Psoas muscle (tissue), 8 donors: ENCODE measurements around the gene KDM2B. TPM values are rescaled to one million over a fixed set of nuclear protein-coding genes. Genes with fewer than 3 reads are reported as not detected.

Source experiments
- ATAC-seq, 4 donors: fragments of 200-7000 bp; cut with Tn5 transposase; one replicate each; pipeline ENCODE4 v1.9.1; 2020; ENCODE audit warnings: moderate library complexity in 3 of 4, mild to moderate bottlenecking in 2 of 4
- DNase-seq, 2 donors: peaks; one replicate each; pipeline ENCODE4 v3.0.0-alpha.2; 2020
- H3K27ac ChIP-seq: fragments of 200-600 bp; one replicate; pipeline ENCODE4 v1.8.0; 2022
- H3K27me3 ChIP-seq, 3 donors: fragments of 200-600 bp in 1 of 3; one replicate each; pipeline versions ENCODE4 v1.6.1 to v1.8.0; 2013 to 2022; ENCODE audit warnings: low read length in 2 of 3, mild to moderate bottlenecking in 2 of 3, moderate library complexity in 1 of 3; ENCODE audit not compliant: insufficient read depth in 3 of 3
- H3K36me3 ChIP-seq, 2 donors: fragments of 200-600 bp in 1 of 2; one replicate each; pipeline versions ENCODE4 v1.6.1 to v1.8.0; 2013 to 2022; ENCODE audit warnings: low read depth in 1 of 2, mild to moderate bottlenecking in 1 of 2, moderate library complexity in 1 of 2; ENCODE audit not compliant: insufficient read depth in 1 of 2
- H3K4me1 ChIP-seq: fragments of 200-600 bp; one replicate; pipeline ENCODE4 v1.8.0; 2022
- H3K4me3 ChIP-seq: fragments of 200-600 bp; one replicate; pipeline ENCODE4 v1.8.0; 2022; ENCODE audit warnings: mild to moderate bottlenecking
- H3K9me3 ChIP-seq: fragments of 200-600 bp; one replicate; pipeline ENCODE4 v1.8.0; 2022
- CTCF ChIP-seq: fragments of 200-600 bp; IDR thresholded peaks from one replicate; pipeline ENCODE4 v1.8.0; 2022; ENCODE audit warnings: antibody characterized with exemption
- WGBS, 3 donors: extraction: QIAGEN DNeasy Blood & Tissue Kit; methylation state at CpG; one replicate each; pipeline versions ENCODE4 v1.1.6 to v1.1.7; 2013; 5-methylcytosine and 5-hydroxymethylcytosine counted together
- intact Hi-C, 2 donors: fragments of 100-400 bp; cut with DNase I; formaldehyde crosslinking; loops; one replicate each; pipeline versions ENCODE4 v1.11.0 to v1.14.2; 2022
- polyA plus RNA-seq, 3 donors: library from polyadenylated mRNA; stranded (reverse); fragments of 200-250 nt; gene quantifications; one replicate each; pipeline ENCODE4 v1.2.3, GENCODE V29; 2013
- total RNA-seq, 4 donors: library from RNA; stranded (reverse); fragmentation: NEBNext Ultra II Directional in 2 of 4; extraction: Animal tissue kit (Norgen Biotek cat#: 25700) in 2 of 4; gene quantifications; one replicate each; pipeline versions ENCODE4 v1.2.1 to v1.2.4, GENCODE V29; 2021 to 2023
- donor health status: healthy with polysubstance abuse.
- donor health status: DM: no; HTN: no; CAD: no; lungs with moderate emphysema.
- donor health status: Bipolar disorder and iron deficiency.
- donor health status: healthy.
- donor health status: DM: yes; HTN: yes; CAD: no.
- donor health status: DM: no; HTN: no; CAD: no.
- donor health status: DM: no; HTN: no; CAD: no.
- donor health status: DM: yes; HTN: yes; CAD: no.

KDM2B gene
- total and polyA plus RNA-seq, 7 donors: 6.3 to 11.5 (median 9.9) TPM

- no peak overlapping the region for H3K27ac ChIP-seq
- TF ChIP-seq CTCF: no peak
- DNase-seq (no peak), ATAC-seq (no peak)
- H3K27me3 ChIP-seq: no peaks in the 10 kb centered on the region
- no peaks in the 10 kb centered on the region for H3K4me1 ChIP-seq
- intact Hi-C loops: no loop called here
- 76 to 86% (median 78%) methylated on average over 7 of the region's 7 CpGs for WGBS, 3 donors
- H3K9me3 ChIP-seq: no peaks in the 10 kb centered on the region
- peaks cover 0 to 45% of the 10 kb centered on the region in 2 donors for H3K36me3 ChIP-seq
- no peak overlapping the region for H3K4me3 ChIP-seq
Observed at GRCh38 chr12:121515615-121516014, 65.2 kb downstream of the KDM2B start.

- H3K9me3 ChIP-seq: no peaks in the 10 kb centered on the region
- WGBS, 3 donors: 74 to 79% (median 77%) methylated on average over 15 to 16 of the region's 16 CpGs
- no peak overlapping the region for H3K27ac ChIP-seq
- DNase-seq (no peak), ATAC-seq (no peak)
- no peak for TF ChIP-seq CTCF
- H3K4me1 ChIP-seq: no peaks in the 10 kb centered on the region
- no peaks in the 10 kb centered on the region for H3K27me3 ChIP-seq
- H3K36me3 ChIP-seq: peaks cover 0 to 45% of the 10 kb centered on the region in 2 donors
- no peak overlapping the region for H3K4me3 ChIP-seq
- intact Hi-C loops: no loop called here
Observed at GRCh38 chr12:121514184-121514742, 66.6 kb downstream of the KDM2B start.

- DNase-seq: no peak
- intact Hi-C loops: no loop called here
- Histone ChIP-seq H3K36me3 (peaks cover 0 to 47% of the 10 kb centered on the region in 2 donors), H3K27ac (no peak overlapping the region), H3K9me3 (no peaks in the 10 kb centered on the region), H3K4me3 (no peak overlapping the region), H3K27me3 (no peaks in the 10 kb centered on the region), H3K4me1 (no peaks in the 10 kb centered on the region)
- ATAC-seq: peak; percentile 49 to 66 (median 64)
- TF ChIP-seq CTCF: no peak
- WGBS, 3 donors: 83 to 86% (median 83%) methylated on average over 17 of the region's 17 CpGs
Observed at GRCh38 chr12:121513464-121514183, 67.2 kb downstream of the KDM2B start.

- no peaks in the 10 kb centered on the region for H3K27me3 ChIP-seq
- H3K4me3 ChIP-seq: no peak overlapping the region
- TF ChIP-seq CTCF: no peak
- intact Hi-C loops: no loop called here
- ATAC-seq: no peak
- H3K4me1 ChIP-seq: no peaks in the 10 kb centered on the region
- H3K27ac ChIP-seq: no peak overlapping the region
- 73 to 78% (median 75%) methylated on average over 12 of the region's 12 CpGs for WGBS, 3 donors
- DNase-seq: no peak
- no peaks in the 10 kb centered on the region for H3K9me3 ChIP-seq
- peaks cover 0 to 57% of the 10 kb centered on the region in 2 donors for H3K36me3 ChIP-seq
Observed at GRCh38 chr12:121512561-121512960, 68.3 kb downstream of the KDM2B start.
